Lung (tissue), 12 donors: ENCODE data around the gene RNF215. TPM values are rescaled to one million over a fixed set of nuclear protein-coding genes. Genes with fewer than 3 reads are reported as not detected.

Experiments
- ATAC-seq: fragments of 200-7000 bp; cut with Tn5 transposase; one replicate; pipeline ENCODE4 v1.9.1; 2020; ENCODE audit warnings: moderate number of reproducible peaks; ENCODE audit not compliant: insufficient read depth, low FRiP score
- DNase-seq, 3 donors: peaks; one replicate each; pipeline ENCODE4 v3.0.0-alpha.2; 2013 to 2017
- H3K27ac ChIP-seq, 2 donors: one replicate each; pipeline ENCODE4 v1.5.1; 2013; ENCODE audit warnings: mild to moderate bottlenecking in 2 of 2, moderate library complexity in 2 of 2, control low read depth in 1 of 2, inconsistent platforms in 1 of 2, low read depth in 1 of 2, low read length in 1 of 2
- H3K27me3 ChIP-seq, 3 donors: one replicate each; pipeline ENCODE4 v1.5.1; 2013; ENCODE audit warnings: low read length in 2 of 3; ENCODE audit not compliant: control insufficient read depth in 3 of 3, insufficient read depth in 3 of 3
- H3K36me3 ChIP-seq, 4 donors: one replicate each; pipeline ENCODE4 v1.5.1; 2013; ENCODE audit warnings: low read length in 4 of 4, mild to moderate bottlenecking in 1 of 4, moderate library complexity in 1 of 4; ENCODE audit not compliant: control insufficient read depth in 4 of 4, insufficient read depth in 4 of 4
- H3K4me1 ChIP-seq, 5 donors: one replicate each; pipeline ENCODE4 v1.5.1; 2013; ENCODE audit warnings: low read length in 5 of 5, mild to moderate bottlenecking in 2 of 5, moderate library complexity in 1 of 5; ENCODE audit not compliant: control insufficient read depth in 5 of 5, insufficient read depth in 5 of 5
- H3K4me3 ChIP-seq: one replicate; pipeline ENCODE4 v1.5.1; 2013; ENCODE audit warnings: mild to moderate bottlenecking, control low read depth, moderate library complexity
- H3K9ac ChIP-seq, 2 donors: one replicate each; pipeline ENCODE4 v1.5.1; 2013; ENCODE audit warnings: low read length in 2 of 2, control low read depth in 1 of 2; ENCODE audit not compliant: insufficient read depth in 1 of 2
- H3K9me3 ChIP-seq, 4 donors: one replicate each; pipeline ENCODE4 v1.5.1; 2013; ENCODE audit warnings: low read length in 3 of 4, mild to moderate bottlenecking in 1 of 4, moderate library complexity in 1 of 4; ENCODE audit not compliant: control insufficient read depth in 4 of 4, insufficient read depth in 3 of 4
- CTCF ChIP-seq: IDR thresholded peaks from 2 replicates; pipeline ENCODE4 v1.5.1; 2012; ENCODE audit warnings: mild to moderate bottlenecking; ENCODE audit errors: control extremely low read depth, extremely low read depth
- WGBS, 2 donors: extraction: QIAGEN DNeasy Blood & Tissue Kit; methylation state at CpG; one replicate each; pipeline ENCODE4 v1.1.7; 2013; 5-methylcytosine and 5-hydroxymethylcytosine counted together
- polyA plus RNA-seq, 2 donors: library from polyadenylated mRNA; stranded (reverse); fragments of 200-250 nt; gene quantifications; one replicate each; pipeline ENCODE4 v1.2.1, GENCODE V29; 2013
- total RNA-seq, 2 donors: library from RNA; depleted of rRNA in 1 of 2; stranded (reverse); fragments of >200 nt in 1 of 2; gene quantifications; one replicate each; pipeline ENCODE4 v1.2.1, GENCODE V29; 2014 to 2021
- donor health status: control.
- donor health status: control.
- donor health status: Bipolar disorder and iron deficiency.
- donor health status: healthy.
- donor health status: DM: yes; HTN: yes; CAD: no.

The RNF215 gene
- total and polyA plus RNA-seq, 4 donors = 8.5 to 19.7 (median 9.6) TPM

- DNase-seq (peak in 1 of 3 donors; percentile 9), ATAC-seq (no peak)
Measured at GRCh38 chr22:30386608-30386959, 627 bp downstream of the RNF215 start.

GRCh38 chr22:30385942-30386341, 1.3 kb downstream of the RNF215 start:
- H3K9me3 ChIP-seq = peaks cover 0 to 3% (median 0%) of the 10 kb centered on the region in 4 donors
- no peak for DNase-seq
- TF ChIP-seq CTCF = no peak
- peaks cover 0 to 19% (median 4%) of the 10 kb centered on the region in 4 donors for H3K36me3 ChIP-seq
- ATAC-seq = no peak
- 94 to 97% methylated on average over 10 of the region's 10 CpGs for whole genome bisulfite sequencing, 2 donors
- no peak overlapping the region for H3K27ac ChIP-seq
- no peak overlapping the region for H3K9ac ChIP-seq
- no peaks in the 10 kb centered on the region for H3K27me3 ChIP-seq
- H3K4me1 ChIP-seq = peaks cover 0 to 10% (median 0%) of the 10 kb centered on the region in 5 donors
- H3K4me3 ChIP-seq = no peak overlapping the region

More at GRCh38 chr22:30386608-30386959, 627 bp downstream of the RNF215 start:
- H3K9me3 ChIP-seq = peaks cover 0 to 4% (median 0%) of the 10 kb centered on the region in 4 donors
- H3K4me3 ChIP-seq = peak overlapping the region; percentile 77
- H3K27me3 ChIP-seq = no peaks in the 10 kb centered on the region
- 27 to 31% methylated on average over 10 of the region's 10 CpGs for WGBS, 2 donors
- H3K4me1 ChIP-seq = peaks cover 0 to 10% (median 0%) of the 10 kb centered on the region in 5 donors
- H3K9ac ChIP-seq = peak overlapping the region; percentile 37 to 58
- peak overlapping the region; percentile 70 to 81 for H3K27ac ChIP-seq
- TF ChIP-seq CTCF = no peak
- H3K36me3 ChIP-seq = peaks cover 0 to 13% (median 4%) of the 10 kb centered on the region in 4 donors

GRCh38 chr22:30383061-30383460, 4.2 kb downstream of the RNF215 start:
- WGBS, 2 donors = 63 to 92% methylated on average over 3 of the region's 3 CpGs
- peaks cover 0 to 31% (median 5%) of the 10 kb centered on the region in 4 donors for H3K36me3 ChIP-seq
- H3K4me3 ChIP-seq = no peak overlapping the region
- ATAC-seq = no peak
- no peak for TF ChIP-seq CTCF
- H3K4me1 ChIP-seq = peaks cover 0 to 10% (median 0%) of the 10 kb centered on the region in 5 donors
- no peak overlapping the region for H3K27ac ChIP-seq
- H3K9me3 ChIP-seq = no peaks in the 10 kb centered on the region
- no peak for DNase-seq
- no peaks in the 10 kb centered on the region for H3K27me3 ChIP-seq
- no peak overlapping the region for H3K9ac ChIP-seq

- 85 to 95% methylated on average over 5 of the region's 5 CpGs for WGBS, 2 donors
- peaks cover 0 to 8% (median 0%) of the 10 kb centered on the region in 5 donors for H3K4me1 ChIP-seq
- no peak overlapping the region for H3K27ac ChIP-seq
- DNase-seq (no peak), ATAC-seq (no peak)
- no peaks in the 10 kb centered on the region for H3K27me3 ChIP-seq
- no peak overlapping the region for H3K4me3 ChIP-seq
- H3K9ac ChIP-seq = no peak overlapping the region
- peaks cover 0 to 36% (median 5%) of the 10 kb centered on the region in 4 donors for H3K36me3 ChIP-seq
- no peaks in the 10 kb centered on the region for H3K9me3 ChIP-seq
- no peak for TF ChIP-seq CTCF
Measured at GRCh38 chr22:30382340-30382739, 4.9 kb downstream of the RNF215 start.
